ENCODE data around the gene SPATA33.
A peak's percentile ranks its signal among the peaks of the same experiment; 100 is the strongest.
"Not testable (repeated sequence)": the region's sequence is repeated elsewhere in the genome, so short reads cannot be mapped to it uniquely, and the experiment has no call there.

The SPATA33 gene

GRCh38 chr16:89655062-89655643 is 2.5 kb upstream of the SPATA33 start:
- no peak overlapping the region for H3K4me3 ChIP-seq (replicated peaks; ENCODE audit: low read depth, low read length)
- no peak for TF ChIP-seq CTCF (IDR thresholded peaks at IDR 0.05; ENCODE audit: low read length, missing control alignments)
- no peak for DNase-seq (ENCODE audit: low read depth)

- no peak for DNase-seq (ENCODE audit: low read depth)
- peak overlapping the region; percentile 94 for H3K4me3 ChIP-seq (replicated peaks; ENCODE audit: low read depth, low read length)
- TF ChIP-seq CTCF (IDR thresholded peaks at IDR 0.05; ENCODE audit: low read length, missing control alignments): no peak
Observed at GRCh38 chr16:89656435-89657121, 1.1 kb upstream of the SPATA33 start.

- TF ChIP-seq CTCF (IDR thresholded peaks at IDR 0.05; ENCODE audit: low read length, missing control alignments): no peak
- DNase-seq (ENCODE audit: low read depth): peak; percentile 4
- peak overlapping the region; percentile 94 for H3K4me3 ChIP-seq (replicated peaks; ENCODE audit: low read depth, low read length)
Observed at GRCh38 chr16:89658221-89658879, 714 bp downstream of the SPATA33 start.

GRCh38 chr16:89660146-89660545 is 2.5 kb downstream of the SPATA33 start:
- no peak overlapping the region for H3K4me3 ChIP-seq (replicated peaks; ENCODE audit: low read depth, low read length)
- TF ChIP-seq CTCF (IDR thresholded peaks at IDR 0.05; ENCODE audit: low read length, missing control alignments): no peak
- no peak for DNase-seq (ENCODE audit: low read depth)

GRCh38 chr16:89661215-89661614 is 3.6 kb downstream of the SPATA33 start:
- H3K4me3 ChIP-seq (replicated peaks; ENCODE audit: low read depth, low read length): no peak overlapping the region
- DNase-seq (ENCODE audit: low read depth): no peak
- no peak for TF ChIP-seq CTCF (IDR thresholded peaks at IDR 0.05; ENCODE audit: low read length, missing control alignments)

GRCh38 chr16:89664238-89664637 is 6.6 kb downstream of the SPATA33 start:
- H3K4me3 ChIP-seq (replicated peaks; ENCODE audit: low read depth, low read length); DNase-seq (ENCODE audit: low read depth): not testable (repeated sequence)

GRCh38 chr16:89667000-89667399 is 9.4 kb downstream of the SPATA33 start:
- peak; percentile 44 for TF ChIP-seq CTCF (IDR thresholded peaks at IDR 0.05; ENCODE audit: low read length, missing control alignments)
- DNase-seq (ENCODE audit: low read depth): peak; percentile 56

More at GRCh38 chr16:89667000-89667399, 9.4 kb downstream of the SPATA33 start:
- not testable (repeated sequence) for H3K4me3 ChIP-seq (replicated peaks; ENCODE audit: low read depth, low read length)
